Measurements from ENCODE around the gene SPACDR. TPM values are rescaled to one million over a fixed set of nuclear protein-coding genes. Genes with fewer than 3 reads are reported as not detected.

Gene SPACDR
- total RNA-seq, 120 experiments from 2014 or later, result 1.4 to 43.4 (median 7.0) TPM; not detected in 1

Other genes with a start within 250 kb of the SPACDR start
- 1 to 10 TPM in 5 of 120 experiments, under 1 TPM in 4, not detected in 111; 0.36 to 2.3 (median 1.4) TPM for gene PVRIG, start 244.3 kb downstream of the SPACDR start, total RNA-seq
- gene SPDYE3, start 156.6 kb downstream of the SPACDR start, total RNA-seq, result under 1 TPM in 2 of 120 experiments, not detected in 118; 0.25 to 0.30 TPM
- 100 to 1,000 TPM in 5 of 120 experiments, 10 to 100 TPM in 115; 29.6 to 137 (median 52.9) TPM for gene PILRB, start 106.1 kb downstream of the SPACDR start, total RNA-seq
- gene PILRA, start 90.8 kb downstream of the SPACDR start, total RNA-seq, result 10 to 100 TPM in 107 of 120 experiments, 1 to 10 TPM in 13; 7.1 to 48.0 (median 17.7) TPM
- gene ZCWPW1, start 35.6 kb downstream of the SPACDR start, total RNA-seq, result 10 to 100 TPM in 31 of 120 experiments, 1 to 10 TPM in 89; 3.3 to 20.5 (median 8.0) TPM
- 10 to 100 TPM; 29.2 to 57.4 (median 39.6) TPM for gene MEPCE, start 34.4 kb downstream of the SPACDR start, total RNA-seq
- gene PPP1R35, start 27.8 kb downstream of the SPACDR start, total RNA-seq, result 10 to 100 TPM in 117 of 120 experiments, 1 to 10 TPM in 3; 6.8 to 26.4 (median 17.4) TPM
- gene TSC22D4, start 15.0 kb upstream of the SPACDR start, total RNA-seq, result 100 to 1,000 TPM; 142 to 595 (median 270) TPM
- 10 to 100 TPM; 19.9 to 89.5 (median 61.4) TPM for gene NYAP1, start 19.7 kb upstream of the SPACDR start, total RNA-seq
- 100 to 1,000 TPM in 1 of 120 experiments, 10 to 100 TPM in 119; 26.9 to 118 (median 44.7) TPM for gene AGFG2, start 74.9 kb upstream of the SPACDR start, total RNA-seq
- 10 to 100 TPM in 9 of 120 experiments, 1 to 10 TPM in 107, under 1 TPM in 1, not detected in 3; 0.63 to 14.5 (median 4.3) TPM for gene SAP25, start 109.6 kb upstream of the SPACDR start, total RNA-seq
- 10 to 100 TPM; 29.1 to 86.0 (median 48.3) TPM for gene LRCH4, start 121.9 kb upstream of the SPACDR start, total RNA-seq
- 1 to 10 TPM in 64 of 120 experiments, under 1 TPM in 49, not detected in 7; 0.23 to 3.2 (median 1.1) TPM for gene FBXO24, start 122.1 kb upstream of the SPACDR start, total RNA-seq
- gene PCOLCE, start 138.1 kb upstream of the SPACDR start, total RNA-seq, result 10 to 100 TPM in 38 of 120 experiments, 1 to 10 TPM in 82; 2.5 to 20.4 (median 7.2) TPM
- 10 to 100 TPM; 11.7 to 26.4 (median 18.7) TPM for gene MOSPD3, start 148.3 kb upstream of the SPACDR start, total RNA-seq
- gene TFR2, start 177.3 kb upstream of the SPACDR start, total RNA-seq, result 10 to 100 TPM in 80 of 120 experiments, 1 to 10 TPM in 40; 4.8 to 19.8 (median 11.4) TPM
- 10 to 100 TPM; 20.5 to 98.3 (median 64.7) TPM for gene ACTL6B, start 192.2 kb upstream of the SPACDR start, total RNA-seq
- gene GNB2, start 209.5 kb upstream of the SPACDR start, total RNA-seq, result 100 to 1,000 TPM; 119 to 205 (median 150) TPM
- 10 to 100 TPM; 35.0 to 77.6 (median 49.7) TPM for gene GIGYF1, start 230.0 kb upstream of the SPACDR start, total RNA-seq
- 10 to 100 TPM; 20.7 to 61.9 (median 42.4) TPM for gene POP7, start 241.9 kb upstream of the SPACDR start, total RNA-seq

All from dorsolateral prefrontal cortex (tissue), 118 donors.